ENCODE data around the gene PRRC2B. TPM values are rescaled to one million over a fixed set of nuclear protein-coding genes. Genes with fewer than 3 reads are reported as not detected.
"Not testable (repeated sequence)": the region's sequence is repeated elsewhere in the genome, so short reads cannot be mapped to it uniquely, and the experiment has no call there.

Gene PRRC2B
- total and polyA plus RNA-seq, 2 experiments from 2014 or later, result 45.0 to 193 TPM

DNA sequence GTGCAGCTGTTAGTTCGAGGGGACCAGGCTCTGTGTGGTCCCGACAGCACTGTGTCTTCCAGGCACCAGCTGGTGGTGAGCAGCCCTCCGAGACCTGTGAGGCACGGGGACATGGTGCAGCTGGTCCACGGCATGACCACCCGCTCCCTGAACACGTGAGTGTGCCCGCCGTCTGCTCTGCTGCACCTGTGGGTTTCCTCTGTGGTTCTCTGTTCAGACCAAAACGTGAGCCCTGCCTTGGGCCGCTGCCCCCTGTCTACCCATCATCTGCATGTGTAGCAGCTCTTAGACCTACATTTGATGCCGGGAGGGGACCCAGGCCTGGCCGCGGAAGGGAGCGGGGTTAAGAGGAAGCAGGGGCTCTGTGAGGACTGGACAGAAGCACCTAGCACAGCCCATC is 119.3 kb downstream of the PRRC2B start (continued):
- TF ChIP-seq, protein P1, sequence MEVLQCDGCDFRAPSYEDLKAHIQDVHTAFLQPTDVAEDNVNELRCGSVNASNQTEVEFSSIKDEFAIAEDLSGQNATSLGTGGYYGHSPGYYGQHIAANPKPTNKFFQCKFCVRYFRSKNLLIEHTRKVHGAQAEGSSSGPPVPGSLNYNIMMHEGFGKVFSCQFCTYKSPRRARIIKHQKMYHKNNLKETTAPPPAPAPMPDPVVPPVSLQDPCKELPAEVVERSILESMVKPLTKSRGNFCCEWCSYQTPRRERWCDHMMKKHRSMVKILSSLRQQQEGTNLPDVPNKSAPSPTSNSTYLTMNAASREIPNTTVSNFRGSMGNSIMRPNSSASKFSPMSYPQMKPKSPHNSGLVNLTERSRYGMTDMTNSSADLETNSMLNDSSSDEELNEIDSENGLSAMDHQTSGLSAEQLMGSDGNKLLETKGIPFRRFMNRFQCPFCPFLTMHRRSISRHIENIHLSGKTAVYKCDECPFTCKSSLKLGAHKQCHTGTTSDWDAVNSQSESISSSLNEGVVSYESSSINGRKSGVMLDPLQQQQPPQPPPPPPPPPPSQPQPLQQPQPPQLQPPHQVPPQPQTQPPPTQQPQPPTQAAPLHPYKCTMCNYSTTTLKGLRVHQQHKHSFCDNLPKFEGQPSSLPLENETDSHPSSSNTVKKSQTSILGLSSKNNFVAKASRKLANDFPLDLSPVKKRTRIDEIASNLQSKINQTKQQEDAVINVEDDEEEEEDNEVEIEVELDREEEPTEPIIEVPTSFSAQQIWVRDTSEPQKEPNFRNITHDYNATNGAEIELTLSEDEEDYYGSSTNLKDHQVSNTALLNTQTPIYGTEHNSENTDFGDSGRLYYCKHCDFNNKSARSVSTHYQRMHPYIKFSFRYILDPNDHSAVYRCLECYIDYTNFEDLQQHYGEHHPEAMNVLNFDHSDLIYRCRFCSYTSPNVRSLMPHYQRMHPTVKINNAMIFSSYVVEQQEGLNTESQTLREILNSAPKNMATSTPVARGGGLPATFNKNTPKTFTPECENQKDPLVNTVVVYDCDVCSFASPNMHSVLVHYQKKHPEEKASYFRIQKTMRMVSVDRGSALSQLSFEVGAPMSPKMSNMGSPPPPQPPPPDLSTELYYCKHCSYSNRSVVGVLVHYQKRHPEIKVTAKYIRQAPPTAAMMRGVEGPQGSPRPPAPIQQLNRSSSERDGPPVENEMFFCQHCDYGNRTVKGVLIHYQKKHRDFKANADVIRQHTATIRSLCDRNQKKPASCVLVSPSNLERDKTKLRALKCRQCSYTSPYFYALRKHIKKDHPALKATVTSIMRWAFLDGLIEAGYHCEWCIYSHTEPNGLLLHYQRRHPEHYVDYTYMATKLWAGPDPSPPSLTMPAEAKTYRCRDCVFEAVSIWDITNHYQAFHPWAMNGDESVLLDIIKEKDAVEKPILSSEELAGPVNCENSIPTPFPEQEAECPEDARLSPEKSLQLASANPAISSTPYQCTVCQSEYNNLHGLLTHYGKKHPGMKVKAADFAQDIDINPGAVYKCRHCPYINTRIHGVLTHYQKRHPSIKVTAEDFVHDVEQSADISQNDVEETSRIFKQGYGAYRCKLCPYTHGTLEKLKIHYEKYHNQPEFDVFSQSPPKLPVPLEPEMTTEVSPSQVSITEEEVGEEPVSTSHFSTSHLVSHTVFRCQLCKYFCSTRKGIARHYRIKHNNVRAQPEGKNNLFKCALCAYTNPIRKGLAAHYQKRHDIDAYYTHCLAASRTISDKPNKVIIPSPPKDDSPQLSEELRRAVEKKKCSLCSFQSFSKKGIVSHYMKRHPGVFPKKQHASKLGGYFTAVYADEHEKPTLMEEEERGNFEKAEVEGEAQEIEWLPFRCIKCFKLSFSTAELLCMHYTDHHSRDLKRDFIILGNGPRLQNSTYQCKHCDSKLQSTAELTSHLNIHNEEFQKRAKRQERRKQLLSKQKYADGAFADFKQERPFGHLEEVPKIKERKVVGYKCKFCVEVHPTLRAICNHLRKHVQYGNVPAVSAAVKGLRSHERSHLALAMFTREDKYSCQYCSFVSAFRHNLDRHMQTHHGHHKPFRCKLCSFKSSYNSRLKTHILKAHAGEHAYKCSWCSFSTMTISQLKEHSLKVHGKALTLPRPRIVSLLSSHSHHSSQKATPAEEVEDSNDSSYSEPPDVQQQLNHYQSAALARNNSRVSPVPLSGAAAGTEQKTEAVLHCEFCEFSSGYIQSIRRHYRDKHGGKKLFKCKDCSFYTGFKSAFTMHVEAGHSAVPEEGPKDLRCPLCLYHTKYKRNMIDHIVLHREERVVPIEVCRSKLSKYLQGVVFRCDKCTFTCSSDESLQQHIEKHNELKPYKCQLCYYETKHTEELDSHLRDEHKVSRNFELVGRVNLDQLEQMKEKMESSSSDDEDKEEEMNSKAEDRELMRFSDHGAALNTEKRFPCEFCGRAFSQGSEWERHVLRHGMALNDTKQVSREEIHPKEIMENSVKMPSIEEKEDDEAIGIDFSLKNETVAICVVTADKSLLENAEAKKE (CRISPR knock-in tag; IDR thresholded peaks at IDR 0.05), result no peak
- TF ChIP-seq ZNF114 (CRISPR knock-in tag; IDR thresholded peaks at IDR 0.05) (no peak), POLR2AphosphoS5 (IDR thresholded peaks at IDR 0.05; ENCODE audit: low read depth) (no peak), NANOG (IDR thresholded peaks at IDR 0.05; ENCODE audit: borderline replicate concordance) (no peak)
- TF ChIP-seq, protein P2, sequence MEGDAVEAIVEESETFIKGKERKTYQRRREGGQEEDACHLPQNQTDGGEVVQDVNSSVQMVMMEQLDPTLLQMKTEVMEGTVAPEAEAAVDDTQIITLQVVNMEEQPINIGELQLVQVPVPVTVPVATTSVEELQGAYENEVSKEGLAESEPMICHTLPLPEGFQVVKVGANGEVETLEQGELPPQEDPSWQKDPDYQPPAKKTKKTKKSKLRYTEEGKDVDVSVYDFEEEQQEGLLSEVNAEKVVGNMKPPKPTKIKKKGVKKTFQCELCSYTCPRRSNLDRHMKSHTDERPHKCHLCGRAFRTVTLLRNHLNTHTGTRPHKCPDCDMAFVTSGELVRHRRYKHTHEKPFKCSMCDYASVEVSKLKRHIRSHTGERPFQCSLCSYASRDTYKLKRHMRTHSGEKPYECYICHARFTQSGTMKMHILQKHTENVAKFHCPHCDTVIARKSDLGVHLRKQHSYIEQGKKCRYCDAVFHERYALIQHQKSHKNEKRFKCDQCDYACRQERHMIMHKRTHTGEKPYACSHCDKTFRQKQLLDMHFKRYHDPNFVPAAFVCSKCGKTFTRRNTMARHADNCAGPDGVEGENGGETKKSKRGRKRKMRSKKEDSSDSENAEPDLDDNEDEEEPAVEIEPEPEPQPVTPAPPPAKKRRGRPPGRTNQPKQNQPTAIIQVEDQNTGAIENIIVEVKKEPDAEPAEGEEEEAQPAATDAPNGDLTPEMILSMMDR (conservative IDR thresholded peaks at IDR 0.05; ENCODE audit: low read depth in 2 of 2), result no peak

DNA sequence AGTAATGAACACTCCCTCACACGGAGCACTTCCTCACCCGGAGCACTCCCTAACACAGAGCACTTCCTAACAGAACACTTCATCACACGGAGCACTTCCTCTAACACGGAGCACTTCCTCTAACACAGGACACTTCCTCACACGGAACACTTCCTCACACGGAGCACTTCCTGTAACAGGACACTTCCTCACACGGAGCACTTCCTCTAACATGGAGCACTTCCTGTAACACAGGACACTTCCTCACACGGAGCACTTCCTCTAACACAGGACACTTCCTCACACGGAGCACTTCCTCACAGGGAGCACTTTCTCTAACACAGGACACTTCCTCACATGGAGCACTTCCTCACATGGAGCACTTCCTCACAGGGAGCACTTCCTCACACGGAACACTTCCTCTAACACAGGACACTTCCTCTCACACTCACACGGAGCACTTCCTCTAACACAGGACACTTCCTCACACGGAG is 121.7 kb downstream of the PRRC2B start:
- not testable (repeated sequence) for H3K4me3 Mint-ChIP-seq; H3K27ac ChIP-seq (ENCODE audit: low read depth); H3K27ac Mint-ChIP-seq; H3K4me1 Mint-ChIP-seq; H3K4me2 ChIP-seq; DNase-seq (ENCODE audit: low spot score); H3F3A ChIP-seq (replicated peaks; ENCODE audit: low read depth); H3K9me3 Mint-ChIP-seq; H3K4me1 ChIP-seq (ENCODE audit: insufficient read depth); H4K20me1 ChIP-seq (replicated peaks; ENCODE audit: insufficient read depth); H3K4me3 ChIP-seq; H2AFZ ChIP-seq; H3K79me2 ChIP-seq (replicated peaks; ENCODE audit: insufficient read depth); ATAC-seq; H3K27me3 ChIP-seq (ENCODE audit: insufficient read depth); H3K9me2 ChIP-seq (ENCODE audit: insufficient read depth)
- peaks cover 56% of the 10 kb centered on the region for H3K36me3 Mint-ChIP-seq (ENCODE audit: low read depth)
- peaks cover 11% of the 10 kb centered on the region for H3K27me3 Mint-ChIP-seq (ENCODE audit: insufficient read depth, low read depth, poor library complexity)
- peaks cover 10% of the 10 kb centered on the region for H3K36me3 ChIP-seq (ENCODE audit: insufficient read depth)
